Measurements from ENCODE around the gene CA5B.

GRCh38 chrX:15718283-15718970 is 19.6 kb upstream of the CA5B start:
- TF ChIP-seq CTCF (conservative IDR thresholded peaks at IDR 0.05): no peak
- no peak for TF ChIP-seq EZH2 (IDR thresholded peaks at IDR 0.05; ENCODE audit: low read depth)

Measured in PC-9 (cell line).